ENCODE data around the gene RNU5B-1. TPM values are rescaled to one million over a fixed set of nuclear protein-coding genes. Genes with fewer than 3 reads are reported as not detected.

Gene RNU5B-1
- total RNA-seq, 1 experiment from 2014 or later: not detected

- no peak for DNase-seq (ENCODE audit: low spot score)
- BruUV-seq (replicated peaks): no TSS peak
- H3K4me1 ChIP-seq (ENCODE audit: insufficient read depth, low read length, poor library complexity, severe bottlenecking): no peaks in the 10 kb centered on the region
- ChIA-PET CTCF (no interaction called here), POLR2A (ENCODE audit: low non-redundant PET) (no interaction called here)
- H3K27ac ChIP-seq (ENCODE audit: low read depth, low read length, poor library complexity, severe bottlenecking): no peak overlapping the region
- no peaks in the 10 kb centered on the region for H3K9me3 ChIP-seq (ENCODE audit: low read depth, low read length, poor library complexity, severe bottlenecking)
- H3K27me3 ChIP-seq (replicated peaks; ENCODE audit: insufficient read depth, low read depth, low read length, poor library complexity): no peaks in the 10 kb centered on the region
- no peaks in the 10 kb centered on the region for H3K36me3 ChIP-seq (ENCODE audit: insufficient read depth, low read length, poor library complexity, severe bottlenecking)
- intact Hi-C loops (cut with micrococcal nuclease; ENCODE audit: unreplicated experiment): no loop called here
- H3K4me3 ChIP-seq (ENCODE audit: low read depth, low read length, poor library complexity, severe bottlenecking): no peak overlapping the region
- TF ChIP-seq CTCF (conservative IDR thresholded peaks at IDR 0.05; ENCODE audit: low read depth, low read length): no peak
- no peak for TF ChIP-seq EZH2 (IDR thresholded peaks at IDR 0.05; ENCODE audit: borderline replicate concordance, low read depth, low read length, poor library complexity, severe bottlenecking)
These were observed 24.2 kb downstream of the RNU5B-1 start for GRCh38 chr15:65328506-65329287.

- Histone ChIP-seq H3K27me3 (replicated peaks; ENCODE audit: insufficient read depth, low read depth, low read length, poor library complexity) (no peaks in the 10 kb centered on the region), H3K27ac (ENCODE audit: low read depth, low read length, poor library complexity, severe bottlenecking) (no peak overlapping the region), H3K4me3 (ENCODE audit: low read depth, low read length, poor library complexity, severe bottlenecking) (no peak overlapping the region), H3K9me3 (ENCODE audit: low read depth, low read length, poor library complexity, severe bottlenecking) (no peaks in the 10 kb centered on the region), H3K4me1 (ENCODE audit: insufficient read depth, low read length, poor library complexity, severe bottlenecking) (no peaks in the 10 kb centered on the region), H3K36me3 (ENCODE audit: insufficient read depth, low read length, poor library complexity, severe bottlenecking) (no peaks in the 10 kb centered on the region)
- intact Hi-C loops (cut with micrococcal nuclease; ENCODE audit: unreplicated experiment): no loop called here
- ChIA-PET CTCF (no interaction called here), POLR2A (ENCODE audit: low non-redundant PET) (no interaction called here)
- no TSS peak for BruUV-seq (replicated peaks)
- DNase-seq (ENCODE audit: low spot score): no peak
- TF ChIP-seq CTCF (conservative IDR thresholded peaks at IDR 0.05; ENCODE audit: low read depth, low read length) (no peak), EZH2 (IDR thresholded peaks at IDR 0.05; ENCODE audit: borderline replicate concordance, low read depth, low read length, poor library complexity, severe bottlenecking) (no peak)
These were observed 25.0 kb downstream of the RNU5B-1 start for GRCh38 chr15:65329288-65329983.

- no TSS peak for BruUV-seq (replicated peaks)
- intact Hi-C loops (cut with micrococcal nuclease; ENCODE audit: unreplicated experiment): no loop called here
- ChIA-PET CTCF (no interaction called here), POLR2A (ENCODE audit: low non-redundant PET) (no interaction called here)
- no peak overlapping the region for H3K27ac ChIP-seq (ENCODE audit: low read depth, low read length, poor library complexity, severe bottlenecking)
- no peaks in the 10 kb centered on the region for H3K27me3 ChIP-seq (replicated peaks; ENCODE audit: insufficient read depth, low read depth, low read length, poor library complexity)
- TF ChIP-seq EZH2 (IDR thresholded peaks at IDR 0.05; ENCODE audit: borderline replicate concordance, low read depth, low read length, poor library complexity, severe bottlenecking) (no peak), CTCF (conservative IDR thresholded peaks at IDR 0.05; ENCODE audit: low read depth, low read length) (no peak)
- no peak overlapping the region for H3K4me3 ChIP-seq (ENCODE audit: low read depth, low read length, poor library complexity, severe bottlenecking)
- H3K9me3 ChIP-seq (ENCODE audit: low read depth, low read length, poor library complexity, severe bottlenecking): no peaks in the 10 kb centered on the region
- no peaks in the 10 kb centered on the region for H3K36me3 ChIP-seq (ENCODE audit: insufficient read depth, low read length, poor library complexity, severe bottlenecking)
- no peaks in the 10 kb centered on the region for H3K4me1 ChIP-seq (ENCODE audit: insufficient read depth, low read length, poor library complexity, severe bottlenecking)
- no peak for DNase-seq (ENCODE audit: low spot score)
These were observed 25.7 kb downstream of the RNU5B-1 start for GRCh38 chr15:65329984-65330735.
